GM23248 (cell line): ENCODE data around the gene TUBB2B. TPM values are rescaled to one million over a fixed set of nuclear protein-coding genes. Genes with fewer than 3 reads are reported as not detected.
"Not testable (repeated sequence)": the region's sequence is repeated elsewhere in the genome, so short reads cannot be mapped to it uniquely, and the experiment has no call there.

ENCODE experiments used
- DNase-seq: peaks from one replicate; pipeline ENCODE4 v3.0.0-alpha.2; 2015
- H2AFZ ChIP-seq: fragments of 200-600 bp; sonication (generic); 2 replicates; pipeline ENCODE4 v1.6.1; 2016; ENCODE audit warnings: antibody characterized with exemption
- H3F3A ChIP-seq: fragments of 200-600 bp; sonication (generic); 2 replicates; pipeline ENCODE4 v1.6.1; 2016; ENCODE audit warnings: mild to moderate bottlenecking, antibody characterized with exemption, mixed run types; ENCODE audit not compliant: insufficient read depth
- H3K27ac ChIP-seq: fragments of 200-600 bp; sonication (generic); 2 replicates; pipeline ENCODE4 v1.5.1; 2016; ENCODE audit warnings: mild to moderate bottlenecking
- H3K27me3 ChIP-seq: fragments of 200-600 bp; sonication (generic); replicated peaks from 2 replicates; pipeline ENCODE4 v1.6.1; 2016; ENCODE audit warnings: mild to moderate bottlenecking; ENCODE audit not compliant: insufficient read depth
- H3K36me3 ChIP-seq: fragments of 200-600 bp; sonication (generic); 2 replicates; pipeline ENCODE4 v1.6.1; 2016; ENCODE audit warnings: low read depth, mild to moderate bottlenecking
- H3K4me1 ChIP-seq: fragments of 200-600 bp; sonication (generic); 2 replicates; pipeline ENCODE4 v1.6.1; 2016; ENCODE audit warnings: mild to moderate bottlenecking; ENCODE audit not compliant: insufficient read depth
- H3K4me2 ChIP-seq: fragments of 200-600 bp; sonication (generic); one replicate; pipeline ENCODE4 v1.6.1; 2016; ENCODE audit warnings: mild to moderate bottlenecking; ENCODE audit not compliant: unreplicated experiment
- H3K4me3 ChIP-seq: fragments of 200-600 bp; sonication (generic); 2 replicates; pipeline ENCODE4 v1.5.1; 2016; ENCODE audit warnings: mild to moderate bottlenecking
- H3K79me2 ChIP-seq: fragments of 200-600 bp; sonication (generic); 2 replicates; pipeline ENCODE4 v1.6.1; 2016; ENCODE audit warnings: mild to moderate bottlenecking; ENCODE audit not compliant: insufficient read depth
- H3K9ac ChIP-seq: fragments of 200-600 bp; sonication (generic); 2 replicates; pipeline ENCODE4 v1.6.1; 2016; ENCODE audit warnings: mild to moderate bottlenecking
- H3K9me2 ChIP-seq: fragments of 200-600 bp; sonication (generic); 2 replicates; pipeline ENCODE4 v1.6.1; 2016; ENCODE audit warnings: mixed run types, mild to moderate bottlenecking, moderate library complexity; ENCODE audit not compliant: insufficient read depth
- H3K9me3 ChIP-seq: fragments of 200-600 bp; sonication (generic); one replicate; pipeline ENCODE4 v1.6.1; 2017; ENCODE audit warnings: low read depth
- H4K20me1 ChIP-seq: fragments of 200-600 bp; sonication (generic); 2 replicates; pipeline ENCODE4 v1.6.0; 2016; ENCODE audit not compliant: insufficient read depth
- EZH2 ChIP-seq: fragments of 200-600 bp; sonication (generic); IDR thresholded peaks from 2 replicates; pipeline ENCODE4 v1.6.1; 2018; ENCODE audit warnings: antibody characterized with exemption, mild to moderate bottlenecking; ENCODE audit not compliant: insufficient read depth, poor library complexity, severe bottlenecking
- EZH2phosphoT487 ChIP-seq: fragments of 200-600 bp; sonication (generic); IDR thresholded peaks from 2 replicates; pipeline ENCODE4 v1.6.1; 2018; ENCODE audit warnings: antibody characterized with exemption, moderate library complexity, mild to moderate bottlenecking, low read depth; ENCODE audit not compliant: insufficient read depth
- WGBS, 2 experiments: methylation state at CpG; one replicate each; pipeline ENCODE4 v1.1.6; 2015 to 2017; ENCODE audit warnings: low lambda C conversion rate in 2 of 2, low coverage in 1 of 2; ENCODE audit errors: missing lambda C conversion rate in 2 of 2; 5-methylcytosine and 5-hydroxymethylcytosine counted together
- in situ Hi-C: fragments of 300-500 bp; cut with MboI; formaldehyde crosslinking; loops from 2 replicates; pipeline ENCODE4 v1.15.0; 2020
- polyA plus RNA-seq: library from polyadenylated mRNA; unstranded; fragments of >200 nt; fragmentation: Nextera tagmentation; extraction: Ambion mirVana; gene quantifications from 2 replicates; pipeline ENCODE4 v1.2.1, GENCODE V29; 2016
- total RNA-seq: library from RNA; depleted of rRNA; stranded (reverse); fragments of >200 nt; shearing (Covaris generic); gene quantifications from 2 replicates; pipeline ENCODE4 v1.2.3, GENCODE V29; 2014

The TUBB2B gene
- total and polyA plus RNA-seq, 2 experiments from 2014 or later = 8.5 to 9.0 TPM

DNA sequence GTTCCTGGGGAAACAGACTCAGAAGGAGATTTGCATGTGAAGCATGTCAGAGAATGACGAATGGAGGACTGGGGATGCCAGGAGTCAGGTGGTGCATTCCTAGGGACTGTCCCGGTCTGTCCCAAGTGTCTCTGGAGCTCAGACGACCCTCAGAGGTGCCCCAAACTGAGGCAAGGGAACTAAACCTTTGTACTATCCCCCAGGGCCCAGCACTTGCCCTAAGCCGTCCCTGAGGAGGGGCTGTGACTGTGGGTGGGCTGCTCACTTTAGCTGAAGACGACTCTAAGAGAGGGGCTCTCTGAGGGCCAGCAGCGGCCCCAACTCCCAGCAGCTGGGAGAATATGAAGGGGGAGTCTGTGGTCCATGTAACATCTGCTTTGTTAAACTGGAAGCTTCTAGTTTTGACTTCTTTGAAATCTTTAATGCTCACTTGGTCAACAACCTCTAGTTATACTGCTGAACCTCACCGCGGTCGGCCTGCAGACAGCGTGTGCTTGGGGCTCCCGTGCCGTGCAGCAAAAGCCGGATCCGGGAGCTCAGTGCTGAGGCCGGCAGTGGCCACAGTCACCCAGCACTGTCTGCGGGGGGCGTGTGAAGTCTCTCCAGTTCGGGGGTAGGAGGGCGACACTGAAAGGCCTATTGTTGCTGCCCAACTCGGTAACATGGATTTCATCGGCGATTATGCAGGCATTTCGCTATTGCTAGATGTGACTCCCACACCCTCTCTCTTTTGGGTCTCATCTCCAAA lies 34.2 kb downstream of the TUBB2B start:
- no peaks in the 10 kb centered on the region for H3K36me3 ChIP-seq
- 78 to 81% methylated on average over 22 to 23 of the region's 23 CpGs for WGBS, 2 experiments
- DNase-seq = no peak

GRCh38 chr6:3190779-3191178 lies 36.7 kb downstream of the TUBB2B start:
- Histone ChIP-seq H3K27me3 (no peaks in the 10 kb centered on the region), H3F3A (no peaks in the 10 kb centered on the region), H3K4me1 (no peaks in the 10 kb centered on the region), H3K9ac (no peak overlapping the region), H4K20me1 (no peaks in the 10 kb centered on the region), H3K4me2 (no peak overlapping the region), H3K36me3 (no peaks in the 10 kb centered on the region), H3K27ac (no peak overlapping the region), H2AFZ (no peak overlapping the region), H3K9me2 (no peaks in the 10 kb centered on the region), H3K4me3 (no peak overlapping the region), H3K79me2 (no peaks in the 10 kb centered on the region), H3K9me3 (no peaks in the 10 kb centered on the region)
- in situ Hi-C loops = no loop called here
- DNase-seq = no peak
- WGBS, 2 experiments = 76 to 83% methylated on average over 5 of the region's 5 CpGs
- no peak for TF ChIP-seq EZH2phosphoT487

More for the DNA sequence above, 34.2 kb downstream of the TUBB2B start:
- Histone ChIP-seq H3K4me3 (no peak overlapping the region), H4K20me1 (no peaks in the 10 kb centered on the region), H3K9me3 (no peaks in the 10 kb centered on the region), H3K79me2 (no peaks in the 10 kb centered on the region), H3K4me2 (no peak overlapping the region), H3K9ac (no peak overlapping the region), H3K9me2 (no peaks in the 10 kb centered on the region), H2AFZ (no peak overlapping the region), H3K27ac (no peak overlapping the region), H3F3A (no peaks in the 10 kb centered on the region), H3K4me1 (no peaks in the 10 kb centered on the region), H3K27me3 (no peaks in the 10 kb centered on the region)
- in situ Hi-C loops = no loop called here
- TF ChIP-seq EZH2phosphoT487 (no peak), EZH2 (no peak)

DNA sequence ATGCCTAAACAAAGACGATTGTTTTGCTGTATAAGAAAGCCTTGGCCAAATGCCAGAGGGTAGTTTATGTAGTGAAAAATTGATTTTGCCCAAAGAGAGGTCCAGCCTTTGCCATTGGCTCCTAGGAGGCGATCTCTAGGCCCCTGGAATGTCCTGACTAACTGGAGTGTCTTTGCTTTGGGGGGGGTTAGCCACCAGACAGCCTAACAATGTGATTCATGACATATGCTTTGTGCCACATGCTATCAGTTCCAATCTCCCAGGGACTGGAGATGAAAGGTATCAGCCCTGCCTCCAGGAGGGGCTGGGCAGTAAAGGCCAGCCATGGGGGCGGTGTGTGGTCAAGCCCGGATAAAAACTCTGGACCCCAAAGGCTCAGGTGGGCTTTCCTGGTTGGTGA lies 37.4 kb downstream of the TUBB2B start:
- Histone ChIP-seq H3K9me3 (no peaks in the 10 kb centered on the region), H3K79me2 (no peaks in the 10 kb centered on the region), H2AFZ (no peak overlapping the region), H3K9ac (no peak overlapping the region), H3K36me3 (no peaks in the 10 kb centered on the region), H3K4me3 (no peak overlapping the region), H3K9me2 (no peaks in the 10 kb centered on the region), H3K27me3 (no peaks in the 10 kb centered on the region), H3K4me1 (no peaks in the 10 kb centered on the region), H3F3A (no peaks in the 10 kb centered on the region), H3K4me2 (no peak overlapping the region), H4K20me1 (no peaks in the 10 kb centered on the region), H3K27ac (no peak overlapping the region)
- 67 to 72% methylated on average over 4 of the region's 4 CpGs for WGBS, 2 experiments
- peak; percentile 15 for DNase-seq
- in situ Hi-C loops = no loop called here
- TF ChIP-seq EZH2 (no peak), EZH2phosphoT487 (no peak)

GRCh38 chr6:3189192-3189591 lies 38.3 kb downstream of the TUBB2B start:
- H3F3A ChIP-seq, H3K9me3 ChIP-seq, H3K4me3 ChIP-seq, H3K9me2 ChIP-seq, in situ Hi-C loops, H3K27me3 ChIP-seq, H3K4me2 ChIP-seq, H2AFZ ChIP-seq, H3K27ac ChIP-seq, H3K36me3 ChIP-seq, H3K9ac ChIP-seq, H3K79me2 ChIP-seq, H3K4me1 ChIP-seq, H4K20me1 ChIP-seq, DNase-seq: not testable (repeated sequence)
- WGBS, 2 experiments = 87 to 91% methylated on average over 9 to 10 of the region's 10 CpGs

GRCh38 chr6:3188262-3188661 lies 39.2 kb downstream of the TUBB2B start:
- H3K27ac ChIP-seq = no peak overlapping the region
- H3K4me1 ChIP-seq = no peaks in the 10 kb centered on the region
- H3K27me3 ChIP-seq = no peaks in the 10 kb centered on the region; the same call in 1 of the 2 replicates
- no peaks in the 10 kb centered on the region for H3F3A ChIP-seq
- no peak overlapping the region for H3K9ac ChIP-seq
- H3K36me3 ChIP-seq = no peaks in the 10 kb centered on the region
- no peak for DNase-seq
- no peaks in the 10 kb centered on the region for H3K79me2 ChIP-seq
- H3K4me3 ChIP-seq = no peak overlapping the region
- 65 to 67% methylated on average over 7 of the region's 7 CpGs for WGBS, 2 experiments
- H3K4me2 ChIP-seq = no peak overlapping the region
- no peaks in the 10 kb centered on the region for H3K9me3 ChIP-seq
- H2AFZ ChIP-seq = no peak overlapping the region
- no peak for TF ChIP-seq EZH2
- no peak for TF ChIP-seq EZH2phosphoT487
- in situ Hi-C loops = no loop called here
- no peaks in the 10 kb centered on the region for H3K9me2 ChIP-seq
- no peaks in the 10 kb centered on the region for H4K20me1 ChIP-seq
